DOHH2 (cell line): ENCODE results near the gene CRMP1.

Experiments used
- H3F3A ChIP-seq: fragments of 200-600 bp; sonication (generic), shearing (Covaris generic); 2 replicates; pipeline ENCODE4 v1.6.0; 2016; ENCODE audit warnings: antibody characterized with exemption, mild to moderate bottlenecking; ENCODE audit not compliant: control insufficient read depth, insufficient read depth
- H3K27ac ChIP-seq: fragments of 200-600 bp; sonication (generic); 2 replicates; pipeline ENCODE4 v1.5.1; 2014; ENCODE audit warnings: low read depth, mild to moderate bottlenecking, low read length, moderate library complexity
- H3K27me3 ChIP-seq: fragments of 200-600 bp; sonication (generic); 2 replicates; pipeline ENCODE4 v1.6.1; 2014; ENCODE audit warnings: mild to moderate bottlenecking, low read length, mixed read lengths; ENCODE audit not compliant: control insufficient read depth
- H3K36me3 ChIP-seq: fragments of 200-600 bp; sonication (generic); 2 replicates; pipeline ENCODE4 v1.6.1; 2014; ENCODE audit warnings: mild to moderate bottlenecking, low read length, moderate library complexity, mixed read lengths; ENCODE audit not compliant: control insufficient read depth
- H3K4me1 ChIP-seq: fragments of 200-600 bp; sonication (generic); 2 replicates; pipeline ENCODE4 v1.6.1; 2014; ENCODE audit warnings: mild to moderate bottlenecking, low read length, mixed read lengths; ENCODE audit not compliant: control insufficient read depth
- H3K4me2 ChIP-seq: fragments of 200-600 bp; sonication (generic); 2 replicates; pipeline ENCODE4 v1.6.0; 2014; ENCODE audit warnings: mild to moderate bottlenecking, low read length, moderate library complexity
- H3K4me3 ChIP-seq: fragments of 200-600 bp; sonication (generic); 2 replicates; pipeline ENCODE4 v1.5.1; 2014; ENCODE audit warnings: mild to moderate bottlenecking, low read length, mixed read lengths
- H3K79me2 ChIP-seq: fragments of 200-600 bp; sonication (generic); 2 replicates; pipeline ENCODE4 v1.6.1; 2014; ENCODE audit warnings: mild to moderate bottlenecking, low read length, mixed read lengths; ENCODE audit not compliant: control insufficient read depth
- H3K9me2 ChIP-seq: fragments of 200-600 bp; sonication (generic); replicated peaks from 2 replicates; pipeline ENCODE4 v1.6.1; 2014; ENCODE audit warnings: mild to moderate bottlenecking, low read length, mixed read lengths; ENCODE audit not compliant: control insufficient read depth
- H3K9me3 ChIP-seq: fragments of 200-600 bp; sonication (generic); 2 replicates; pipeline ENCODE4 v1.6.1; 2014; ENCODE audit warnings: antibody characterized with exemption, low read length, mixed read lengths; ENCODE audit not compliant: control insufficient read depth, insufficient read depth
- H4K20me1 ChIP-seq: fragments of 200-600 bp; sonication (generic); 2 replicates; pipeline ENCODE4 v1.6.0; 2014; ENCODE audit warnings: low read depth, mild to moderate bottlenecking, antibody characterized with exemption, low read length, moderate library complexity; ENCODE audit not compliant: control insufficient read depth, insufficient read depth
- EZH2phosphoT487 ChIP-seq: fragments of 200-600 bp; sonication (generic); IDR thresholded peaks from 2 replicates; pipeline ENCODE4 v1.6.1; 2017; ENCODE audit warnings: borderline replicate concordance, mild to moderate bottlenecking, antibody characterized with exemption, low read length, moderate library complexity, mixed read lengths
- TF ChIP-seq, protein P1 (sequence below): fragments of 200-600 bp; sonication (generic); IDR thresholded peaks from one replicate; pipeline ENCODE4 v1.5.1; 2014; ENCODE audit warnings: antibody characterized with exemption, mild to moderate bottlenecking, low read depth, low read length; ENCODE audit not compliant: poor library complexity, severe bottlenecking

Gene CRMP1

GRCh38 chr4:5797866-5798265, 95.0 kb downstream of the CRMP1 start:
- no peak overlapping the region for H3K4me2 ChIP-seq
- H3K27me3 ChIP-seq = no peaks in the 10 kb centered on the region
- no peaks in the 10 kb centered on the region for H3K9me2 ChIP-seq
- H3K27ac ChIP-seq = no peak overlapping the region
- no peak for TF ChIP-seq EZH2phosphoT487
- TF ChIP-seq, protein P1, sequence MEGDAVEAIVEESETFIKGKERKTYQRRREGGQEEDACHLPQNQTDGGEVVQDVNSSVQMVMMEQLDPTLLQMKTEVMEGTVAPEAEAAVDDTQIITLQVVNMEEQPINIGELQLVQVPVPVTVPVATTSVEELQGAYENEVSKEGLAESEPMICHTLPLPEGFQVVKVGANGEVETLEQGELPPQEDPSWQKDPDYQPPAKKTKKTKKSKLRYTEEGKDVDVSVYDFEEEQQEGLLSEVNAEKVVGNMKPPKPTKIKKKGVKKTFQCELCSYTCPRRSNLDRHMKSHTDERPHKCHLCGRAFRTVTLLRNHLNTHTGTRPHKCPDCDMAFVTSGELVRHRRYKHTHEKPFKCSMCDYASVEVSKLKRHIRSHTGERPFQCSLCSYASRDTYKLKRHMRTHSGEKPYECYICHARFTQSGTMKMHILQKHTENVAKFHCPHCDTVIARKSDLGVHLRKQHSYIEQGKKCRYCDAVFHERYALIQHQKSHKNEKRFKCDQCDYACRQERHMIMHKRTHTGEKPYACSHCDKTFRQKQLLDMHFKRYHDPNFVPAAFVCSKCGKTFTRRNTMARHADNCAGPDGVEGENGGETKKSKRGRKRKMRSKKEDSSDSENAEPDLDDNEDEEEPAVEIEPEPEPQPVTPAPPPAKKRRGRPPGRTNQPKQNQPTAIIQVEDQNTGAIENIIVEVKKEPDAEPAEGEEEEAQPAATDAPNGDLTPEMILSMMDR = no peak
- H3K4me3 ChIP-seq = no peak overlapping the region
- H4K20me1 ChIP-seq = no peaks in the 10 kb centered on the region
- no peaks in the 10 kb centered on the region for H3K79me2 ChIP-seq
- H3K9me3 ChIP-seq = no peaks in the 10 kb centered on the region; the same call in 1 of the 2 replicates
- H3K36me3 ChIP-seq = no peaks in the 10 kb centered on the region
- H3K4me1 ChIP-seq = no peaks in the 10 kb centered on the region
- H3F3A ChIP-seq = no peaks in the 10 kb centered on the region

DNA sequence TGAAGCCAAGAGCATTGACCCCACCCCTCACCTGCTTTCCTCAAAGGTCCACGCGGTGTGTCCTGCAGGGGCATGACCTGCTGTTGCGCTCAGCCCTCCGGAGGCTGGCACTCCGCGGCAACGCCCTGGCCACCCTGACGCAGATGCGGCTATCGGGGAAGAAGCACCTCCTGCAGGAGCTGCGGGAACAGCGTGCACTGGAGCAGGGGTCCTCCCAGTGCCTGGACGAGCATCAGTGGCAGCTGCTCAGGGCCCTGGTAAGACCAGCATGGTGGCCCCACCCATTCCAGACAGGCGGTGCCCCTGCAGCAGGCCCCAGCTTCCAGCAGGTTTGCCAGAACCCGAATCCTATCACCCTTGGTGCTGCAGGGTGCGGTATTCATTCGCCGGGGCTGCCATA, 95.9 kb downstream of the CRMP1 start:
- no peak overlapping the region for H3K4me2 ChIP-seq
- no peak overlapping the region for H3K4me3 ChIP-seq
- no peaks in the 10 kb centered on the region; the same call in 1 of the 2 replicates for H3K9me3 ChIP-seq
- no peak overlapping the region for H3K27ac ChIP-seq
- no peaks in the 10 kb centered on the region for H4K20me1 ChIP-seq
- H3K4me1 ChIP-seq = no peaks in the 10 kb centered on the region
- H3F3A ChIP-seq = no peaks in the 10 kb centered on the region
- TF ChIP-seq, protein P1 = no peak
- no peak for TF ChIP-seq EZH2phosphoT487
- H3K36me3 ChIP-seq = no peaks in the 10 kb centered on the region
- no peaks in the 10 kb centered on the region for H3K27me3 ChIP-seq
- H3K9me2 ChIP-seq = no peaks in the 10 kb centered on the region
- H3K79me2 ChIP-seq = no peaks in the 10 kb centered on the region

- Histone ChIP-seq H3K4me2 (no peak overlapping the region), H3K4me1 (no peaks in the 10 kb centered on the region), H3K27me3 (no peaks in the 10 kb centered on the region), H4K20me1 (no peaks in the 10 kb centered on the region), H3K27ac (no peak overlapping the region), H3K36me3 (no peaks in the 10 kb centered on the region), H3K9me2 (no peaks in the 10 kb centered on the region), H3F3A (no peaks in the 10 kb centered on the region), H3K79me2 (no peaks in the 10 kb centered on the region), H3K4me3 (no peak overlapping the region), H3K9me3 (no peaks in the 10 kb centered on the region; the same call in 1 of the 2 replicates)
- no peak for TF ChIP-seq EZH2phosphoT487
- TF ChIP-seq, protein P1 = no peak
Observed at GRCh38 chr4:5795580-5795979, 97.3 kb downstream of the CRMP1 start.
